ENCODE data around the gene ECHDC3.

Gene ECHDC3

DNA sequence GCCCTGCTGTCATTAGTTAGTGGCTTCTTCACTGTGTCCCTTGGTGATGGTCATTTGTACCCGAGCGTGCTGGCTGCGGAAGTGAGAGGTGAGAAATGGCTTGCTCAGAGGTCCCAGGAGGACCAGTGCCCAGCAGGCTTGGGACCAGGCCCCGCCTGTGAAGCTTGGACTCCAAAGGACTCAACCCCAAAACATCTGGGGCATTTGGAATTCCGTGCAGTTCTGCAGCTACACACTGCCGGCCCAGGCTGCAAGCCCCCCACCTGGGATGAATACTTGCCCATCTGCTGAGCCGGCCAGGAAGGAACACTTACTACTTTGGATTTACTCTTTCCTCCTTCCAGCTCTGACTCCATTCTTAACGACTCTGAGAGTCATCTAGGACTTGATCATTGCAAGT, 18.0 kb downstream of the ECHDC3 start:
- H3K27ac ChIP-seq (ENCODE audit: insufficient read depth in 1 of 2, low read depth in 1 of 2, low read length in 2 of 2, poor library complexity in 1 of 2, severe bottlenecking in 2 of 2), result no peak overlapping the region
- CTCF ChIA-PET, result interaction anchor here (0.8 to 8.7 kb wide), 10 partner anchors 9 to 246 kb away, joined by 3 to 99 read pairs (median 4); no protein-coding TSS in a partner anchor
- DNase-seq, result no peak
- H3K36me3 ChIP-seq (ENCODE audit: control insufficient read depth in 4 of 4, insufficient read depth in 4 of 4, low read length in 3 of 4), result peaks cover 0 to 25% (median 3%) of the 10 kb centered on the region in 4 experiments
- no peaks in the 10 kb centered on the region for H3K9me3 ChIP-seq (ENCODE audit: control extremely low read depth in 1 of 5, control insufficient read depth in 4 of 5, insufficient read depth in 2 of 5, low read depth in 1 of 5, low read length in 4 of 5)
- H3K27me3 ChIP-seq (replicated peaks in 2 of 5; ENCODE audit: control insufficient read depth in 4 of 5, insufficient read depth in 5 of 5, low read length in 4 of 5), result no peaks in the 10 kb centered on the region
- no peak overlapping the region for H3K4me3 ChIP-seq (ENCODE audit: control insufficient read depth in 1 of 7, extremely low read depth in 1 of 7, insufficient read depth in 4 of 7, low read depth in 2 of 7, low read length in 6 of 7)
- 91% methylated on average over 8 of the region's 8 CpGs for WGBS (ENCODE audit: insufficient coverage)
- POLR2A ChIA-PET, result no interaction called here
- peaks cover 0 to 12% (median 7%) of the 10 kb centered on the region in 4 experiments for H3K4me1 ChIP-seq (ENCODE audit: control extremely low read depth in 1 of 4, control insufficient read depth in 4 of 4, insufficient read depth in 4 of 4, low read length in 3 of 4)

- Histone ChIP-seq H3K27me3 (replicated peaks in 2 of 5; ENCODE audit: control insufficient read depth in 4 of 5, insufficient read depth in 5 of 5, low read length in 4 of 5) (no peaks in the 10 kb centered on the region), H3K36me3 (ENCODE audit: control insufficient read depth in 4 of 4, insufficient read depth in 4 of 4, low read length in 3 of 4) (peaks cover 0 to 20% (median 1%) of the 10 kb centered on the region in 4 experiments), H3K4me3 (ENCODE audit: control insufficient read depth in 1 of 7, extremely low read depth in 1 of 7, insufficient read depth in 4 of 7, low read depth in 2 of 7, low read length in 6 of 7) (no peak overlapping the region), H3K4me1 (ENCODE audit: control extremely low read depth in 1 of 4, control insufficient read depth in 4 of 4, insufficient read depth in 4 of 4, low read length in 3 of 4) (peaks cover 0 to 12% (median 7%) of the 10 kb centered on the region in 4 experiments), H3K27ac (ENCODE audit: insufficient read depth in 1 of 2, low read depth in 1 of 2, low read length in 2 of 2, poor library complexity in 1 of 2, severe bottlenecking in 2 of 2) (no peak overlapping the region), H3K9me3 (ENCODE audit: control extremely low read depth in 1 of 5, control insufficient read depth in 4 of 5, insufficient read depth in 2 of 5, low read depth in 1 of 5, low read length in 4 of 5) (no peaks in the 10 kb centered on the region)
- no peak for DNase-seq
- POLR2A ChIA-PET, result no interaction called here
- CTCF ChIA-PET, result interaction anchor here (0.8 to 8.7 kb wide), 7 partner anchors 9 to 246 kb away, joined by 3 to 99 read pairs (median 4); no protein-coding TSS in a partner anchor
- WGBS (ENCODE audit: insufficient coverage), result 79% methylated on average over 4 of the region's 7 CpGs
Observed at GRCh38 chr10:11760861-11761260, 18.7 kb downstream of the ECHDC3 start.

DNA sequence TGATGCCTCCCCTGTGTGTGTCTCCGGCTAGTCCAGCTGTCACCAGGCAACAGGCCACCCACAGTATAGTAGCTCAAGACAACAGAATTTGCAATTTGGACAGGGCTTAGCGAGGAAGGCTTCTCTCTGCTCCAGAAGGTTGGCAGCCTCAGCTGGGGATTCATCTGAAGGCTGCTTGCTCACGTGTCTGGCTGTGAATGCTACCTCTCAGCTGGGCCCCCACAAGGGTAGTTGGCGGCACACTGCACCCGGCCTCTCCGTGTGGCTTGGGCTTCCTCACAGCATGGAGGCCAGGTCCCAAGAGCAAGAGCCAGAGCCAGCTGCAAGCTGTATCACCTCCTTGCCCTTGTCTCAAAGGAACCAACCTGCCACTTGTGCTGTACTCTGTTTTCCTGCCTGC, 19.2 kb downstream of the ECHDC3 start:
- CTCF ChIA-PET, result interaction anchor here (1.3 to 8.7 kb wide), 4 partner anchors 11 to 247 kb away, joined by 3 to 99 read pairs (median 4); no protein-coding TSS in a partner anchor
- Histone ChIP-seq H3K9me3 (ENCODE audit: control extremely low read depth in 1 of 5, control insufficient read depth in 4 of 5, insufficient read depth in 2 of 5, low read depth in 1 of 5, low read length in 4 of 5) (no peaks in the 10 kb centered on the region), H3K36me3 (ENCODE audit: control insufficient read depth in 4 of 4, insufficient read depth in 4 of 4, low read length in 3 of 4) (peaks cover 0 to 16% (median under 1%) of the 10 kb centered on the region in 4 experiments), H3K4me3 (ENCODE audit: control insufficient read depth in 1 of 7, extremely low read depth in 1 of 7, insufficient read depth in 4 of 7, low read depth in 2 of 7, low read length in 6 of 7) (no peak overlapping the region), H3K27me3 (replicated peaks in 2 of 5; ENCODE audit: control insufficient read depth in 4 of 5, insufficient read depth in 5 of 5, low read length in 4 of 5) (no peaks in the 10 kb centered on the region), H3K27ac (ENCODE audit: insufficient read depth in 1 of 2, low read depth in 1 of 2, low read length in 2 of 2, poor library complexity in 1 of 2, severe bottlenecking in 2 of 2) (no peak overlapping the region), H3K4me1 (ENCODE audit: control extremely low read depth in 1 of 4, control insufficient read depth in 4 of 4, insufficient read depth in 4 of 4, low read length in 3 of 4) (peaks cover 0 to 12% (median 7%) of the 10 kb centered on the region in 4 experiments)
- POLR2A ChIA-PET, result no interaction called here
- no peak for DNase-seq
- 97% methylated on average over 6 of the region's 6 CpGs for WGBS (ENCODE audit: insufficient coverage)

DNA sequence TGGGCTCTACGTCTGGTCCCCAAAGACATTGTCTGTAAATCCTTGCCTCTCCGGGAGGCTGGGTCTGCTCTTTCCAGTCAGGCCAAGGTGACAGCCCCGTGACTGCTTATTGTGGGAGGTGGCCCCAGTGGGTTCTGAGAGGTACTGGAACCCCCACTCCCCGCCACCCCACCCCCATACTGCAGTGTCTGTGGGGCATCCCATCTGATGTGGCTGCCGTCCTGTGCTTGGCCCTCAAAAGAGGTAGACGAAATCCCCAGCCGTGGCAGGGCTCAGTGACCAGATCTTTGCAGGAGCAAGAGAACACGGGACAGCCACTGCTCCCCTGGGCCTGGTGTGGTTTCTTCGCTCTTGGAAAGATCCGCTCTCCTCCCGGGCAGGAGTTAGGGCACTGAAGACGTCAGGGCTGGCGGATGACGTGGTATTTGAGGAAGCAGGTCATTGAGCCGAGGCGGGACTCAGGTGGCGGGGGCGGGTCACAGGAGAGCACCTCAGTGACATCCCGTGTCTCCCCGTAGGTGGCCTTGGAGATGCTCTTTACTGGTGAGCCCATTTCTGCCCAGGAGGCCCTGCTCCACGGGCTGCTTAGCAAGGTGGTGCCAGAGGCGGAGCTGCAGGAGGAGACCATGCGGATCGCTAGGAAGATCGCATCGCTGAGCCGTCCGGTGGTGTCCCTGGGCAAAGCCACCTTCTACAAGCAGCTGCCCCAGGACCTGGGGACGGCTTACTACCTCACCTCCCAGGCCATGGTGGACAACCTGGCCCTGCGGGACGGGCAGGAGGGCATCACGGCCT, 20.7 kb downstream of the ECHDC3 start:
- DNase-seq, result no peak
- 92% methylated on average over 27 of the region's 32 CpGs for WGBS (ENCODE audit: insufficient coverage)

GRCh38 chr10:11763501-11763861, 21.3 kb downstream of the ECHDC3 start:
- no peaks in the 10 kb centered on the region for H3K27me3 ChIP-seq (replicated peaks in 2 of 5; ENCODE audit: control insufficient read depth in 4 of 5, insufficient read depth in 5 of 5, low read length in 4 of 5)
- no peak overlapping the region for H3K4me3 ChIP-seq (ENCODE audit: control insufficient read depth in 1 of 7, extremely low read depth in 1 of 7, insufficient read depth in 4 of 7, low read depth in 2 of 7, low read length in 6 of 7)
- no peak for DNase-seq
- no peak overlapping the region for H3K27ac ChIP-seq (ENCODE audit: insufficient read depth in 1 of 2, low read depth in 1 of 2, low read length in 2 of 2, poor library complexity in 1 of 2, severe bottlenecking in 2 of 2)
- peaks cover 0 to 15% (median 0%) of the 10 kb centered on the region in 4 experiments for H3K36me3 ChIP-seq (ENCODE audit: control insufficient read depth in 4 of 4, insufficient read depth in 4 of 4, low read length in 3 of 4)
- no peaks in the 10 kb centered on the region for H3K9me3 ChIP-seq (ENCODE audit: control extremely low read depth in 1 of 5, control insufficient read depth in 4 of 5, insufficient read depth in 2 of 5, low read depth in 1 of 5, low read length in 4 of 5)
- H3K4me1 ChIP-seq (ENCODE audit: control extremely low read depth in 1 of 4, control insufficient read depth in 4 of 4, insufficient read depth in 4 of 4, low read length in 3 of 4), result peaks cover 0 to 4% (median 0%) of the 10 kb centered on the region in 4 experiments
- ChIA-PET POLR2A (no interaction called here), CTCF (interaction anchor here (1.3 kb wide), 1 partner anchor 9 kb away, joined by 5 read pairs; no protein-coding TSS in a partner anchor)
- 83% methylated on average over 6 of the region's 8 CpGs for WGBS (ENCODE audit: insufficient coverage)

More for the DNA sequence above, 20.7 kb downstream of the ECHDC3 start:
- ChIA-PET CTCF (interaction anchor here (1.3 kb wide), 1 partner anchor 8 kb away, joined by 5 read pairs; no protein-coding TSS in a partner anchor), POLR2A (no interaction called here)
- H3K27me3 ChIP-seq (replicated peaks in 2 of 5; ENCODE audit: control insufficient read depth in 4 of 5, insufficient read depth in 5 of 5, low read length in 4 of 5), result no peaks in the 10 kb centered on the region
- H3K4me3 ChIP-seq (ENCODE audit: control insufficient read depth in 1 of 7, extremely low read depth in 1 of 7, insufficient read depth in 4 of 7, low read depth in 2 of 7, low read length in 6 of 7), result no peak overlapping the region
- peaks cover 0 to 15% (median 0%) of the 10 kb centered on the region in 4 experiments for H3K36me3 ChIP-seq (ENCODE audit: control insufficient read depth in 4 of 4, insufficient read depth in 4 of 4, low read length in 3 of 4)
- no peak overlapping the region for H3K27ac ChIP-seq (ENCODE audit: insufficient read depth in 1 of 2, low read depth in 1 of 2, low read length in 2 of 2, poor library complexity in 1 of 2, severe bottlenecking in 2 of 2)
- H3K4me1 ChIP-seq (ENCODE audit: control extremely low read depth in 1 of 4, control insufficient read depth in 4 of 4, insufficient read depth in 4 of 4, low read length in 3 of 4), result peaks cover 0 to 5% (median 1%) of the 10 kb centered on the region in 4 experiments
- no peaks in the 10 kb centered on the region for H3K9me3 ChIP-seq (ENCODE audit: control extremely low read depth in 1 of 5, control insufficient read depth in 4 of 5, insufficient read depth in 2 of 5, low read depth in 1 of 5, low read length in 4 of 5)

- CTCF ChIA-PET, result interaction anchor here (1.0 to 4.1 kb wide), 3 partner anchors 8 to 225 kb away, joined by 3 to 15 read pairs (median 3); no protein-coding TSS in a partner anchor
- WGBS (ENCODE audit: insufficient coverage), result 95% methylated on average over 6 of the region's 6 CpGs
- no peaks in the 10 kb centered on the region for H3K9me3 ChIP-seq (ENCODE audit: control extremely low read depth in 1 of 5, control insufficient read depth in 4 of 5, insufficient read depth in 2 of 5, low read depth in 1 of 5, low read length in 4 of 5)
- peaks cover 0 to 4% (median 0%) of the 10 kb centered on the region in 4 experiments for H3K4me1 ChIP-seq (ENCODE audit: control extremely low read depth in 1 of 4, control insufficient read depth in 4 of 4, insufficient read depth in 4 of 4, low read length in 3 of 4)
- H3K27ac ChIP-seq (ENCODE audit: insufficient read depth in 1 of 2, low read depth in 1 of 2, low read length in 2 of 2, poor library complexity in 1 of 2, severe bottlenecking in 2 of 2), result no peak overlapping the region
- H3K27me3 ChIP-seq (replicated peaks in 2 of 5; ENCODE audit: control insufficient read depth in 4 of 5, insufficient read depth in 5 of 5, low read length in 4 of 5), result no peaks in the 10 kb centered on the region
- no peak for DNase-seq
- H3K36me3 ChIP-seq (ENCODE audit: control insufficient read depth in 4 of 4, insufficient read depth in 4 of 4, low read length in 3 of 4), result peaks cover 0 to 15% (median 0%) of the 10 kb centered on the region in 4 experiments
- H3K4me3 ChIP-seq (ENCODE audit: control insufficient read depth in 1 of 7, extremely low read depth in 1 of 7, insufficient read depth in 4 of 7, low read depth in 2 of 7, low read length in 6 of 7), result no peak overlapping the region
- POLR2A ChIA-PET, result interaction anchor here (0.6 kb wide), 1 partner anchor 226 kb away, joined by 3 read pairs; no protein-coding TSS in a partner anchor
Observed at GRCh38 chr10:11765141-11765540, 23.0 kb downstream of the ECHDC3 start.

Measured in common myeloid progenitor, CD34-positive (primary cell).